Measurements from ENCODE around the gene SCYGR4.

Gene SCYGR4

DNA sequence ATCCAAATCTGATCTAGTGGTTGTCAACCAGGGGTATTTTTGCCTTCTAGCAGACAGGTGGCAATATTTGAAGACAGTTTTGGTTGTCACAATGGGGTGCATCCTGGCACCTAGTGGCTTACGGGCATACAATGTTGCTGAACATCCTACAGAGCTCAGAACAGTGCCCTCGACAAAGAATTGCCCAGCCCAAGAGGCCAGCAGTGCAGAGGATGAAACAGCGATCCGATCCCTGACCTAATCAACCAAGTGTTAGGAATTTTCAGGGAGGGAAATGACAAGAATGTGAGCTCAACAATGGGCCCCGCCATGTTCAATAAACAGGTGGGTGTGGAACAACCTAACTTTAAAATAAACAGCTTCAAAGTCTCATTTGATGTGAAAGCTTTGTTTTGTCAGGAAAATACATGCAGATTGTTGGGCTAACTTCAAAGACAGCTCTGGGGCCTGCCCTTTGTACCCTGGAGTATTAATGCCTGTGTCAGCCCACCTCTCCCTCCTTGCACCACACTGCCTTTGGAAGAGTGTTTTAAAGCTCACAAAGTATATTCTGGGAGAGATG, 26.8 kb downstream of the SCYGR4 start:
- Histone ChIP-seq H4K20me1 (ENCODE audit: control insufficient read depth, insufficient read depth, low read depth, low read length) (no peaks in the 10 kb centered on the region), H3K36me3 (ENCODE audit: control insufficient read depth, low read length) (no peaks in the 10 kb centered on the region), H3K4me1 (ENCODE audit: control insufficient read depth, low read length) (no peaks in the 10 kb centered on the region), H3K4me3 (ENCODE audit: low read length) (no peak overlapping the region), H3K79me2 (ENCODE audit: control insufficient read depth, low read length) (no peaks in the 10 kb centered on the region), H3K27me3 (ENCODE audit: control insufficient read depth, low read length) (no peaks in the 10 kb centered on the region), H3F3A (ENCODE audit: control insufficient read depth, insufficient read depth) (no peaks in the 10 kb centered on the region), H3K4me2 (ENCODE audit: low read length) (no peak overlapping the region), H3K27ac (ENCODE audit: low read depth, low read length) (no peak overlapping the region), H3K9me2 (replicated peaks; ENCODE audit: control insufficient read depth, low read length) (no peaks in the 10 kb centered on the region), H3K9me3 (ENCODE audit: control insufficient read depth, insufficient read depth, low read length) (no peaks in the 10 kb centered on the region)
- TF ChIP-seq, protein P1, sequence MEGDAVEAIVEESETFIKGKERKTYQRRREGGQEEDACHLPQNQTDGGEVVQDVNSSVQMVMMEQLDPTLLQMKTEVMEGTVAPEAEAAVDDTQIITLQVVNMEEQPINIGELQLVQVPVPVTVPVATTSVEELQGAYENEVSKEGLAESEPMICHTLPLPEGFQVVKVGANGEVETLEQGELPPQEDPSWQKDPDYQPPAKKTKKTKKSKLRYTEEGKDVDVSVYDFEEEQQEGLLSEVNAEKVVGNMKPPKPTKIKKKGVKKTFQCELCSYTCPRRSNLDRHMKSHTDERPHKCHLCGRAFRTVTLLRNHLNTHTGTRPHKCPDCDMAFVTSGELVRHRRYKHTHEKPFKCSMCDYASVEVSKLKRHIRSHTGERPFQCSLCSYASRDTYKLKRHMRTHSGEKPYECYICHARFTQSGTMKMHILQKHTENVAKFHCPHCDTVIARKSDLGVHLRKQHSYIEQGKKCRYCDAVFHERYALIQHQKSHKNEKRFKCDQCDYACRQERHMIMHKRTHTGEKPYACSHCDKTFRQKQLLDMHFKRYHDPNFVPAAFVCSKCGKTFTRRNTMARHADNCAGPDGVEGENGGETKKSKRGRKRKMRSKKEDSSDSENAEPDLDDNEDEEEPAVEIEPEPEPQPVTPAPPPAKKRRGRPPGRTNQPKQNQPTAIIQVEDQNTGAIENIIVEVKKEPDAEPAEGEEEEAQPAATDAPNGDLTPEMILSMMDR (IDR thresholded peaks at IDR 0.05; ENCODE audit: low read depth, low read length, poor library complexity, severe bottlenecking): no peak
- no peak for TF ChIP-seq EZH2phosphoT487 (IDR thresholded peaks at IDR 0.05; ENCODE audit: borderline replicate concordance, low read length)

DNA sequence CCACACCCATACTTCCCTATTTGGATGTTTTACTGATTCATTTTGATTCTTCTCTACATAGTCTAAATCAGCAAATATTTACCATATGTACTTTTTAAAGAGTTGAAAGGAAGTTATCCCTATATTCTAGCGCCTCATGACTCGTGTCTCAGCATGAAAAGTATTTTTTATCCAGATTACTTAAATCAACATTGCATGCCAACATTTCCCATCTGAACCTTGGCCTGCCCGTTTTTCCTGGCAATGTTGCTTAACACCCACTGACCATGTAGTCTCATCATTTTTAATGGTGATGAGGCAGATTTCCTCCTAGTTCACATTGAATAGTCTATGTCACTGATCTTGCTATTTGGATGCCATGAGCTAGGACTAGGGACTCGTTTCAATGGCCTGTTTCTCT, 36.1 kb downstream of the SCYGR4 start:
- Histone ChIP-seq H4K20me1 (ENCODE audit: control insufficient read depth, insufficient read depth, low read depth, low read length) (no peaks in the 10 kb centered on the region), H3K27me3 (ENCODE audit: control insufficient read depth, low read length) (peaks cover 7% of the 10 kb centered on the region; the same call in 1 of the 2 replicates), H3F3A (ENCODE audit: control insufficient read depth, insufficient read depth) (no peaks in the 10 kb centered on the region), H3K79me2 (ENCODE audit: control insufficient read depth, low read length) (no peaks in the 10 kb centered on the region), H3K4me1 (ENCODE audit: control insufficient read depth, low read length) (no peaks in the 10 kb centered on the region), H3K4me3 (ENCODE audit: low read length) (no peak overlapping the region), H3K36me3 (ENCODE audit: control insufficient read depth, low read length) (no peaks in the 10 kb centered on the region), H3K9me3 (ENCODE audit: control insufficient read depth, insufficient read depth, low read length) (no peaks in the 10 kb centered on the region), H3K9me2 (replicated peaks; ENCODE audit: control insufficient read depth, low read length) (no peaks in the 10 kb centered on the region), H3K27ac (ENCODE audit: low read depth, low read length) (no peak overlapping the region), H3K4me2 (ENCODE audit: low read length) (no peak overlapping the region)
- no peak for TF ChIP-seq EZH2phosphoT487 (IDR thresholded peaks at IDR 0.05; ENCODE audit: borderline replicate concordance, low read length)
- TF ChIP-seq, protein P1 (IDR thresholded peaks at IDR 0.05; ENCODE audit: low read depth, low read length, poor library complexity, severe bottlenecking): no peak

DNA sequence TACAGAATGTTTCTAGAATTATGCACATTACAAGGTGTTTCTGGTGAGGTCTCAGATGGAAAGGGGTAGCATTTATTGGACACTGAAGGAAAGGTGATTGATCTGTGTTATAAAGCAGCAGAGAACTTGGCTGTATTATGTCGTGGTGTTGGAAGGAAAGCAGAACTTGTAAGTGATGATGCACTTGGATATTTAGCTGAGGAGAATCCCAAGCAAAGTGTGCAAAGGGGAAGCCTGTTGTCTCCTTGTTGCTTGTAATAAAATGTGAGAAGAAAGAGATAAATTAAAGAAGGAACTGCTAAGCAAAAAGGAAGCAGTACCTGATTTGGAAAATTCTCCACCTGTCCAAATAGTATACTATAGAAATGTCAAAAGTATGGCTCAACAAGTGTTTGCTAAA, 37.1 kb downstream of the SCYGR4 start:
- no peaks in the 10 kb centered on the region for H3F3A ChIP-seq (ENCODE audit: control insufficient read depth, insufficient read depth)
- H3K79me2 ChIP-seq (ENCODE audit: control insufficient read depth, low read length): no peaks in the 10 kb centered on the region
- H3K4me1 ChIP-seq (ENCODE audit: control insufficient read depth, low read length): no peaks in the 10 kb centered on the region
- no peak overlapping the region for H3K27ac ChIP-seq (ENCODE audit: low read depth, low read length)
- no peak for TF ChIP-seq EZH2phosphoT487 (IDR thresholded peaks at IDR 0.05; ENCODE audit: borderline replicate concordance, low read length)
- H3K4me3 ChIP-seq (ENCODE audit: low read length): no peak overlapping the region
- peaks cover 7% of the 10 kb centered on the region; the same call in 1 of the 2 replicates for H3K27me3 ChIP-seq (ENCODE audit: control insufficient read depth, low read length)
- no peaks in the 10 kb centered on the region for H3K36me3 ChIP-seq (ENCODE audit: control insufficient read depth, low read length)
- no peaks in the 10 kb centered on the region for H4K20me1 ChIP-seq (ENCODE audit: control insufficient read depth, insufficient read depth, low read depth, low read length)
- no peak overlapping the region for H3K4me2 ChIP-seq (ENCODE audit: low read length)
- no peaks in the 10 kb centered on the region for H3K9me3 ChIP-seq (ENCODE audit: control insufficient read depth, insufficient read depth, low read length)
- H3K9me2 ChIP-seq (replicated peaks; ENCODE audit: control insufficient read depth, low read length): no peaks in the 10 kb centered on the region

DNA sequence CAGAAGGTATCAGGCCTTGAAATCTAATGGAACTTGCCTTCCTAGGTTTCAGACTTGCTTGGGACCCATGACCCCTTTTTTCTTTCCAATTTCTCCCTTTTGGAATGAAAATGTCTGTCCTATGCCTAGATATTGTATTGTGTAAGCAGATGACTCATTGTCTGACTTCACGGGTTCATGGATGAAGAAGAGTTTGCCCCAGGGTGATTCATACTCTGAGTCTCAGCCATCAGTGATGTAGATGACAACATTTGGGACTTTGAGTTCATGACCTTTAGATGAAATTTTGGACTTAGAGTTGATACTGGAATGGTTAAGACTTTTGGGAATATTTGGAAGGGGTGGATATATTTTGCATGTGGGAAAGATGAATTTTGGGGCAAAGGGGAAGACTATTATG, 38.2 kb downstream of the SCYGR4 start:
- H3K79me2 ChIP-seq (ENCODE audit: control insufficient read depth, low read length): no peaks in the 10 kb centered on the region
- no peak overlapping the region for H3K27ac ChIP-seq (ENCODE audit: low read depth, low read length)
- no peak overlapping the region for H3K4me2 ChIP-seq (ENCODE audit: low read length)
- no peaks in the 10 kb centered on the region for H4K20me1 ChIP-seq (ENCODE audit: control insufficient read depth, insufficient read depth, low read depth, low read length)
- H3K27me3 ChIP-seq (ENCODE audit: control insufficient read depth, low read length): peaks cover 7% of the 10 kb centered on the region; the same call in 1 of the 2 replicates
- H3K9me2 ChIP-seq (replicated peaks; ENCODE audit: control insufficient read depth, low read length): no peaks in the 10 kb centered on the region
- no peaks in the 10 kb centered on the region for H3K4me1 ChIP-seq (ENCODE audit: control insufficient read depth, low read length)
- no peaks in the 10 kb centered on the region for H3F3A ChIP-seq (ENCODE audit: control insufficient read depth, insufficient read depth)
- no peaks in the 10 kb centered on the region for H3K9me3 ChIP-seq (ENCODE audit: control insufficient read depth, insufficient read depth, low read length)
- no peak overlapping the region for H3K4me3 ChIP-seq (ENCODE audit: low read length)
- H3K36me3 ChIP-seq (ENCODE audit: control insufficient read depth, low read length): no peaks in the 10 kb centered on the region
- TF ChIP-seq EZH2phosphoT487 (IDR thresholded peaks at IDR 0.05; ENCODE audit: borderline replicate concordance, low read length): no peak
